IMR-90 (cell line): ENCODE measurements around the gene PMF1.

Experiments used
- BHLHE40 ChIP-seq: fragments of 150-350 bp; IDR thresholded peaks from 2 replicates; pipeline ENCODE4 v1.6.1; 2016; ENCODE audit warnings: mild to moderate bottlenecking, low read depth, low read length
- CEBPB ChIP-seq: IDR thresholded peaks from 2 replicates; pipeline ENCODE4 v1.6.1; 2012; ENCODE audit warnings: low read depth, low read length, improper control_type of control experiment
- CHD1 ChIP-seq: IDR thresholded peaks from 2 replicates; pipeline ENCODE4 v1.6.1; 2012; ENCODE audit warnings: low read depth, low read length, improper control_type of control experiment
- ELK1 ChIP-seq: fragments of 150-350 bp; IDR thresholded peaks from 2 replicates; pipeline ENCODE4 v1.6.1; 2016; ENCODE audit warnings: low read depth, mild to moderate bottlenecking, low read length, moderate library complexity, borderline replicate concordance
- FOS ChIP-seq: fragments of 150-350 bp; IDR thresholded peaks from 2 replicates; pipeline ENCODE4 v1.6.1; 2016; ENCODE audit warnings: low read depth, low read length
- MAFK ChIP-seq: IDR thresholded peaks from 2 replicates; pipeline ENCODE4 v1.6.1; 2012; ENCODE audit warnings: low read depth, low read length, improper control_type of control experiment
- MXI1 ChIP-seq: IDR thresholded peaks from 2 replicates; pipeline ENCODE4 v1.6.1; 2012; ENCODE audit warnings: low read depth, mild to moderate bottlenecking, low read length, moderate library complexity, borderline replicate concordance
- POLR2A ChIP-seq: IDR thresholded peaks from 2 replicates; pipeline ENCODE4 v1.6.1; 2012; ENCODE audit warnings: mild to moderate bottlenecking, low read depth, low read length
- RAD21 ChIP-seq: IDR thresholded peaks from 2 replicates; pipeline ENCODE4 v1.6.1; 2012; ENCODE audit warnings: low read length, improper control_type of control experiment
- RCOR1 ChIP-seq: IDR thresholded peaks from 2 replicates; pipeline ENCODE4 v1.6.1; 2012; ENCODE audit warnings: mild to moderate bottlenecking, low read length, improper control_type of control experiment; ENCODE audit not compliant: insufficient replicate concordance
- RFX5 ChIP-seq: IDR thresholded peaks from 2 replicates; pipeline ENCODE4 v1.8.0; 2012; ENCODE audit warnings: low read depth, mild to moderate bottlenecking, low read length, moderate library complexity
- SMC3 ChIP-seq: fragments of 150-350 bp; IDR thresholded peaks from 2 replicates; pipeline ENCODE4 v1.6.1; 2016; ENCODE audit warnings: low read depth, mild to moderate bottlenecking, antibody characterized with exemption, low read length, moderate library complexity
- USF2 ChIP-seq: fragments of 150-350 bp; IDR thresholded peaks from 2 replicates; pipeline ENCODE4 v1.6.1; 2017; ENCODE audit warnings: mild to moderate bottlenecking, antibody characterized with exemption, low read length, low read depth
- TF ChIP-seq, protein P1 (sequence below): conservative IDR thresholded peaks from 2 replicates; pipeline ENCODE4 v1.5.1; 2012; ENCODE audit warnings: mild to moderate bottlenecking, low read depth, low read length, improper control_type of control experiment

GRCh38 chr1:156266051-156266450, 53.2 kb downstream of the PMF1 start:
- no peak for TF ChIP-seq CEBPB
- no peak for TF ChIP-seq CHD1
- TF ChIP-seq, protein P1, sequence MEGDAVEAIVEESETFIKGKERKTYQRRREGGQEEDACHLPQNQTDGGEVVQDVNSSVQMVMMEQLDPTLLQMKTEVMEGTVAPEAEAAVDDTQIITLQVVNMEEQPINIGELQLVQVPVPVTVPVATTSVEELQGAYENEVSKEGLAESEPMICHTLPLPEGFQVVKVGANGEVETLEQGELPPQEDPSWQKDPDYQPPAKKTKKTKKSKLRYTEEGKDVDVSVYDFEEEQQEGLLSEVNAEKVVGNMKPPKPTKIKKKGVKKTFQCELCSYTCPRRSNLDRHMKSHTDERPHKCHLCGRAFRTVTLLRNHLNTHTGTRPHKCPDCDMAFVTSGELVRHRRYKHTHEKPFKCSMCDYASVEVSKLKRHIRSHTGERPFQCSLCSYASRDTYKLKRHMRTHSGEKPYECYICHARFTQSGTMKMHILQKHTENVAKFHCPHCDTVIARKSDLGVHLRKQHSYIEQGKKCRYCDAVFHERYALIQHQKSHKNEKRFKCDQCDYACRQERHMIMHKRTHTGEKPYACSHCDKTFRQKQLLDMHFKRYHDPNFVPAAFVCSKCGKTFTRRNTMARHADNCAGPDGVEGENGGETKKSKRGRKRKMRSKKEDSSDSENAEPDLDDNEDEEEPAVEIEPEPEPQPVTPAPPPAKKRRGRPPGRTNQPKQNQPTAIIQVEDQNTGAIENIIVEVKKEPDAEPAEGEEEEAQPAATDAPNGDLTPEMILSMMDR, result no peak
- TF ChIP-seq MXI1, result no peak
- no peak for TF ChIP-seq POLR2A
- no peak for TF ChIP-seq RAD21
- TF ChIP-seq USF2, result no peak
- TF ChIP-seq MAFK, result no peak
- no peak for TF ChIP-seq SMC3
- TF ChIP-seq RFX5, result no peak
- no peak for TF ChIP-seq FOS
- TF ChIP-seq RCOR1, result no peak
- no peak for TF ChIP-seq ELK1
- no peak for TF ChIP-seq BHLHE40
